ENCODE results near the gene WDR11.

WDR11 gene, protein sequence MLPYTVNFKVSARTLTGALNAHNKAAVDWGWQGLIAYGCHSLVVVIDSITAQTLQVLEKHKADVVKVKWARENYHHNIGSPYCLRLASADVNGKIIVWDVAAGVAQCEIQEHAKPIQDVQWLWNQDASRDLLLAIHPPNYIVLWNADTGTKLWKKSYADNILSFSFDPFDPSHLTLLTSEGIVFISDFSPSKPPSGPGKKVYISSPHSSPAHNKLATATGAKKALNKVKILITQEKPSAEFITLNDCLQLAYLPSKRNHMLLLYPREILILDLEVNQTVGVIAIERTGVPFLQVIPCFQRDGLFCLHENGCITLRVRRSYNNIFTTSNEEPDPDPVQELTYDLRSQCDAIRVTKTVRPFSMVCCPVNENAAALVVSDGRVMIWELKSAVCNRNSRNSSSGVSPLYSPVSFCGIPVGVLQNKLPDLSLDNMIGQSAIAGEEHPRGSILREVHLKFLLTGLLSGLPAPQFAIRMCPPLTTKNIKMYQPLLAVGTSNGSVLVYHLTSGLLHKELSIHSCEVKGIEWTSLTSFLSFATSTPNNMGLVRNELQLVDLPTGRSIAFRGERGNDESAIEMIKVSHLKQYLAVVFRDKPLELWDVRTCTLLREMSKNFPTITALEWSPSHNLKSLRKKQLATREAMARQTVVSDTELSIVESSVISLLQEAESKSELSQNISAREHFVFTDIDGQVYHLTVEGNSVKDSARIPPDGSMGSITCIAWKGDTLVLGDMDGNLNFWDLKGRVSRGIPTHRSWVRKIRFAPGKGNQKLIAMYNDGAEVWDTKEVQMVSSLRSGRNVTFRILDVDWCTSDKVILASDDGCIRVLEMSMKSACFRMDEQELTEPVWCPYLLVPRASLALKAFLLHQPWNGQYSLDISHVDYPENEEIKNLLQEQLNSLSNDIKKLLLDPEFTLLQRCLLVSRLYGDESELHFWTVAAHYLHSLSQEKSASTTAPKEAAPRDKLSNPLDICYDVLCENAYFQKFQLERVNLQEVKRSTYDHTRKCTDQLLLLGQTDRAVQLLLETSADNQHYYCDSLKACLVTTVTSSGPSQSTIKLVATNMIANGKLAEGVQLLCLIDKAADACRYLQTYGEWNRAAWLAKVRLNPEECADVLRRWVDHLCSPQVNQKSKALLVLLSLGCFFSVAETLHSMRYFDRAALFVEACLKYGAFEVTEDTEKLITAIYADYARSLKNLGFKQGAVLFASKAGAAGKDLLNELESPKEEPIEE

DNA sequence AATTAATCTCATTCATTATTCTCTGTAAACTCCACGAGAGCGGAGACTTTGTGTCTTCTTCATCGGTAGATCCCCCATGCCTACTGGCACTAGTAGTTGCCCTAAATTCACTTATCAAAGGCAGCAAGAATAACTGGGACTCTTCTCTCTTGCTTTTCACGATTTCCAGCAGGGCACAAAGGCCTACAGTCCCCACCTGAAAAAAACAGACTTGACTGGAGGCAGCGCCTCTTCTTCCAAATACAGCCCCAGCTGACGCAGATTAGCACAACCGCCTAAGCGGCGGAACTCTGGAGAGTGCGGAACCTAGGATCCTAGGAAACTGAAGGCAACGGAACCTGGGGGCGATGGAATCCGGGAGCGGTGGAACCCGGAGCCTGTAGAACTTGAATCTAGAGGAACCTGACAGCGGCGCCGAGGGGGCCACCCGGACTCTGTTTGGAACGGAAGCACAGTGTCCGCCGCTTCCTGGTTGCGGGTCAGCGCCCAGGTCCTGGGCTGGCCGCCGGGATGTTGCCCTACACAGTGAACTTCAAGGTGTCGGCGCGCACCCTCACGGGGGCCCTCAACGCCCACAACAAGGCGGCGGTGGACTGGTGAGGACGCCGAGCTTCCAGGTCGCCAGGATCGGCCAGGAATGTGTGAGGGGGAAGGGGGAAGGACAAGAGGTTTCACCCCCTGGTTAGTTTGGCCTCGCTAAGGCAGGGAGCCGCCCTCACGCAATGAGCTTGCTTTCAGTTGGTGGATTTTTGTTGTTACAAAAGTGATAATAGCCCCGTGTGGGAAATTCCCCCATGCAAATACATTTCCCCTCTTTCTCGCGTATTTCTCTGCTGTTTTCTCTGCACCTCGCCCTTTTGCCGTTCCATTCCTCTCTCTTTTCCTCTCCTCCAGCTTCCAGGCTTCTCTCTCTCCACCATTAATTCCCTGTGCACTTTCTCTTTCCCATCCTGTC is at the start of gene WDR11:
TSS of gene WDR11 (plus strand) at position 452 of the 955 bp plus-strand sequence. CDS start at position 511, 59 bp downstream.
- in situ Hi-C loops (cut with MboI; ENCODE audit: low sequenced_read_pairs), result no loop called here

DNA sequence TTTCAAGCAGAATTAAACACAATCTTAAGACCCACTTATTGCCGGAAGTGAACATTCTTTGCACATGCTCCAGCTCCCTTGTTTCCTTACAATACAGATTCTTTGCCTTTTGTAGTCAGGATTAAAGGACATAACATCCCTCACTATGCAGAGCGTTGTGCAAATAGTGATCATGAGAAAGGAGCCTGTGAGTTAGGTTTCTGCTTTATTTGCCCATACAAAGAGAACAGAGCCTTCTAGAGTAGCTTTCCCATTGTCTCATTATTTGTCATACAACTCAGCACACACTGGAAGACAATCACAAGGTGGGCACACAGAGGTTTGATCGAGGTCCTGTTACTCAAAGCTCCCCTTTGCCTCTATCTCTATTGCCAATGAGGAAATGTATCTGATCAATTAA is 48.2 kb upstream of the WDR11 start:
- in situ Hi-C loops (cut with MboI; ENCODE audit: low sequenced_read_pairs), result no loop called here

DNA sequence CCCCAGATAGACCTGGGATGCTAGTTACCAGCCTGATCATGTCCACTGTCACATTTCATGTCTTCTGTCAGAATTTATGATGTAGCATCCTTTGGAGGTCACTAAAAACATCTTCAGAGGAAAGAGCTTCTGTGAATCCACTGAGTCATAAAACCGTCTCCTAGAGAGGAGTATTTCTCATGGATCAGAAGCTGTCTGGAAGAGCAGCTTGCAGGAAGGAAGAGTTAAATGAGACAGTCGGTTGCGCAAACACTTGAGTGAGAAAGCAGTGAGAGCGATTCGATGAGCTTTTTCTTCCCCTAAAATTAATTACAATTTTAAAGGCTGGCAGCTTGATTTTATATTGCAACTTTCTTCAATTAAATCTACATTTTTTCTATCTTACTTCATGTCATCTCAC is 47.2 kb upstream of the WDR11 start:
- in situ Hi-C loops (cut with MboI; ENCODE audit: low sequenced_read_pairs), result no loop called here

DNA sequence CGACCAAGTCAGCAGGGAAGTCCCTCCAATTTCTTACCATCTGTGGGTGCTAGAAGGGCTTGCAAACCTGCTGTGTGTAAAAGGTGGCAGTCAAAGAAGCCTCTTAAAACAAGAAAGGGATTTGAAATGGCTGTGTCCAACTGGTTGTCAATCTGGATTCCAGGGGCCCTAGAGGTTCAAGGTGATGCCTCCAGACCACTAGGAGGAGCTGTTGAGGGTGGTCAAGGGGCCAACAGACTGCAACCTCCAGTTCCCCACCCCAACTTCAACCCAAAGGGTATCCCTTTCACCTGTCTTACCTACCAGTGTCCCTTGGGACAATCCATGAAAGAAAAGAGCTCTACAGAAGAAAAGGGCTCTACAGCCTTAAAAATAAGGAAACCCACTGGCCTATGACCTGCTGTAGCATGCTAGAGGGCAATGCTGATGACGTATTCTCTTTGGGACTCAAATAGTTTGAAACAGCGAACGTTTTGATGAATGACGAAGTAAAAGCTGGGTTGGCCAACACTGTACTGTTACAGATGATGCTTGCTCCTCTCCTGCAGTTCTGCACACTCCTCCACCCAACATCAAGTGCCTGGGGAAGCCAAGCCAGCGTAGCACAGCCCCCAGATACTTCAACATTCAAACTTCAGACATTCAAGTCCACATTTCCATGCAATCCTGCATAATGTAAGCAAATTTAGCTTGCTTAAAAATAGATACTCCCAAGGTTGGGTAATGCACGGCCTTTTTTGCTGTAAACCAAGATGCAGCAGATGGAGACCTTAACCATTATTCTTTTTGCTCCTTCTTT is 45.9 kb upstream of the WDR11 start:
- in situ Hi-C loops (cut with MboI; ENCODE audit: low sequenced_read_pairs), result no loop called here

DNA sequence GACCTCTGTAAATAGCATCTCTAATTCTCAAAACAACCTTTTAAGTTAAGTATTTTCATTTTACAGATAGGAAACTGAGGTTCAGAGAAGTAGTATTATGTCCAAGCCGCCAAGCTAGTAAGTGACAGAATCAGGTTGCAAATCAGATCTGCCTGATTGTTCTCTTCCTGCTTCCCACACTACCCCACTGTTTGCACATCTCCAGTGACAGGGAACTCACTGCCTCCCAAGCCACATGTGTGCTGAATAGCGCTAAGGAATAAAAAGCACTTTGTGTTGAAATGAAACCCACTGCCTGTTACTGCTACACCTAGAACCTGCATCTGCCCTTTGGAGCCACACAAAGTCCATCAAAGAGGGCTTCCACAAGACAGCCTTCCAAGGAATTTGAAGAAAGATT is 45.1 kb upstream of the WDR11 start:
- in situ Hi-C loops (cut with MboI; ENCODE audit: low sequenced_read_pairs), result no loop called here

DNA sequence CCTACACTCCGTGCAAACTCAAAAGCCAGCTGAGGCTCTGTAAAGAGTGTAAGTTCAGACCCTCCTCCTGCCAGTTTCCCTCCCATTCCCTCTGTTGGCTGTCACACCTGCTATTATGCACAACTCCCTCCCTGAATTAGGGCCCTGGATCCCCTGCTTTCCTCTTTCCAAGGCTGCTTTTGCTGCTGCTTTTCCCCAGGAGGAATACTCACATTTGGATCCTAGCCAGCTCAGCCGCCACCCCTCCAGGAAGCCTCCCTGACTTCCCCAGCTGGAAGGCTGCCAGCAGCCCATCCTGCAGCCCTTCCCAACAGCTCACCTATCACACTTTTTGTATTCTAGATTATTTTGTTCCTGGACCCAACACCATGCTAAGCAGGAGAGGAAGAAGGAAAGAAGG is 40.9 kb upstream of the WDR11 start:
- in situ Hi-C loops (cut with MboI; ENCODE audit: low sequenced_read_pairs), result no loop called here

DNA sequence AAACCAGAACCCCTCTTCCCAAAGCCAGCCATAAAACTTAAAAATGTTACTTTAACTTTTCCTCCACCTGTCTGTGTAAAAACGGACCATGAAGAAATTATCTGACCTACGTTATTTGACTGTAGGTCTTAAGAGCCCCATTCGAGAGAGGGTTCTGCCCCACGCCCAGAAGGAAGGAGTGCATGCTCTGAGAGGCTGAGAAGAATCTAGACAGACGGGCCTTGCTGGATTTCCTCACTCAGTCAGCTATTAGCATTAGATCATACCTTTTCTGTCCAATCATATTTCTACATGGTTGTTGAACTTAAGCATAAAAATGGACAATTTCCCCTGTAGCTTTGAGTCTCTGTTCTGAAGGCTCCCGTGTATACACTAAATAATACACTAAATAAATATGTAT is 38.1 kb upstream of the WDR11 start:
- in situ Hi-C loops (cut with MboI; ENCODE audit: low sequenced_read_pairs), result no loop called here

DNA sequence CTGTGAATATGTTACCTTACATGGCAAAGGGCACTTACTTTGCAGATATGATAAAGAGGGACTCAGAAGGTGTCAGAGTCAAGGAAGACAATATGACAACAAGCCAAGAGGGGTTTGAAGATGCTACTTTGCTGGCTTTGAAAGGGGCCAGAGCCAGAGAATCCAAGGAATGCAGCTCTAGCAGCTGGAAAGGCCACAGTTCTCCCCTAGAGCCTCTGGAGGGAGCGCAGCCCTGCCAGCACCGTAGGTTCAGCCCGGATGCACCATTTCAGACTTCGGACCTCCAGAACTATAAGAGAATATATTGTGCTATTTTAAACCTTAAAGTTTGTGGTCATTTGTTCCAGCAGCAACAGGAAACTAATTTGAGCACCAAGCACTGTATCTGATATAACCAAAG is 32.9 kb upstream of the WDR11 start:
- in situ Hi-C loops (cut with MboI; ENCODE audit: low sequenced_read_pairs), result no loop called here

DNA sequence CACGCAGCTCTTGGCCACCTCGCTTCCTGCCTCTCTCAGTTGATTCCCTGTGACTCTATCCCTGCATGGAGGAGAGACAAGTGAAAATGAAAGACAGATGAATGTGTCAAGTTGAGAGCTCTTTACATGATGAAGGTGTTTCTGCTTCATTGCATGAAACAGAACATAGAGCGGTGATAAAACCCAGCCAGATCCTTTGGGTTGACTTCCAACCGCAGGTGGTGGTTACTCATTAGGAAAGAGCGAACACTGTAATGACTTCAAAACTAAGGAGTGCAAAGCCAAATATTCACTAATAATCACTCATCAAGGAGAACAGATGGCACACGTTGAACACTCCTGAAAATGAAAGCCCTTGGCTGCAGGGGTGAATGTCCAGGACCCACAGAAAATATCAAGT is 31.8 kb upstream of the WDR11 start:
- in situ Hi-C loops (cut with MboI; ENCODE audit: low sequenced_read_pairs), result no loop called here

DNA sequence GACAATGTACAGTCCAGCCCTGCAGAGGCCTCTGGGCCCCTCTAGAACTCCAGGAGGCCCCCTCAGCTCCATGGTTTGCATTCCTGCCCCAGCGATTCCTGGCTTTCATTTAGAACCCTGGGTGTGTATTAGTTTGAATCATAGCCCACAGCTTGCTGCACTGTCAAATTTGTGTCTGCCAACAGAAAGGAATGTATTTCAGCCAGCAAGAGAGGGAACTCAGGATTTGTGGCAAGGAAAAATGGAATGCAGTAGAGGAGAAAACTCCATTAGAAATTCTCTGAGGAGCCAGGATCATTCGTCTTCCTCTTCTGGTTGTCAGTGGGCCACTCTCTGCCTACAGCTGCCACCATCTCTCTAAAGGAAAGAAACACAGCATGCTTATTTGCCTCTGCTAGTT is 27.9 kb upstream of the WDR11 start:
- in situ Hi-C loops (cut with MboI; ENCODE audit: low sequenced_read_pairs), result no loop called here

DNA sequence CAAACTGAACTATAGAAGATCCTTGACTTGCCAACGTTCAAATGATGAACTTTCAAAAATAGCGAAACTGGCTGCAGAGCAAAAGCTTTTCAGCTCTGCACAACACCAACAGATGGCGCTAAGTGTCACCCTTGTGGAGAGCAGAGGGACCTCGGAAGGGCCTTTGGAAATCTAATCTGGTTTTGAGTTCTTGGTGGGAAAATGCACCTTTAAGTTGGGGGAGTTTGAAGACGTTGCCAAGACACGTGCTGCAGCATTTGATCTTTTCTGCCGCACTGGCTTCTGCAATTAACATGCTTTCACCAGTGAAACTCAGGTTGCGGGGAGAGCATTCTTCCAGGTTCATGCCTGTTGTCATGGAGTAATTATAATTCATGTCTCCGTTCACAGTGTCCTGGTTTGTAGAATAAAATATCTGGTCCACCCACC is 26.3 kb upstream of the WDR11 start:
- in situ Hi-C loops (cut with MboI; ENCODE audit: low sequenced_read_pairs), result no loop called here

DNA sequence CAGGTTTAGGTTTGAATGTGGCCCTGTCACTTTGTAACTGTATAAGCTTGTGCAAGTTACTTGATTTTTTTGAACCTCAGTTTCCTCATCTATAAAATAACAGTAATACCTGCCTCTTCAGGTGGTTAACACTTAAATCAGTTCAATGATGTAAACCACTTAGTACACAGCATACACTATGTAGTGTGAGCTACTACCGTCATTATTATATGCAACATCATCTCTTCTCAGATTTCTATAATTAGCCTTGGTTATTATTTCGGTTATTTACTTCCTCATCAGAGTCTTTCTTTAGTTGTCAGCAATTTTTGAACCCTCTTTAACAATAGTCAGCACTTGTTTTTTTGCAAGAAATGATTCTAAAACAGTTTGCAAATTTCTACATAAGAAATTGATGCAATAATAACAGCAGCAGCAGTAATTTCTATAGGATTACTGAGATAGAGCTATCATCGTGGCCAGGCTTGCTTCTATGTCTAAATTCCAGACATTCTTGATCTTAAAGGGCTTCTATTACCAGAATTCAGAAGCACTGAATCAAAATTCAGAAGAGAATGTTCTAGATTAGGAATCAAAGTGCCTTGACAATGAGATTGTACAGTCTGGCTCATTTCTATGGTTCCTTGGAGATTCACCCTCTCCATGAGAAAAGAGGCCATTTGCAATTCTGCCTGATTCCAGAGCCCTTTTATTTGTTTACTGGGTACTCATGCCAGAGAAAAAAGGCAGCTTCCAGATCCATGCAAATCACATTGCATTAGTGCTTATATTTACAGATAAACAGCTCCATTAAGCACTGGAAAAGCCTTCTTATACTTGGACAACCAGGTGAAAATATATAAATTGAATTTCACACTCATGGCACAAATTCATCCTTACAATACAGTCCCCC is 25.0 kb upstream of the WDR11 start:
- in situ Hi-C loops (cut with MboI; ENCODE audit: low sequenced_read_pairs), result no loop called here

DNA sequence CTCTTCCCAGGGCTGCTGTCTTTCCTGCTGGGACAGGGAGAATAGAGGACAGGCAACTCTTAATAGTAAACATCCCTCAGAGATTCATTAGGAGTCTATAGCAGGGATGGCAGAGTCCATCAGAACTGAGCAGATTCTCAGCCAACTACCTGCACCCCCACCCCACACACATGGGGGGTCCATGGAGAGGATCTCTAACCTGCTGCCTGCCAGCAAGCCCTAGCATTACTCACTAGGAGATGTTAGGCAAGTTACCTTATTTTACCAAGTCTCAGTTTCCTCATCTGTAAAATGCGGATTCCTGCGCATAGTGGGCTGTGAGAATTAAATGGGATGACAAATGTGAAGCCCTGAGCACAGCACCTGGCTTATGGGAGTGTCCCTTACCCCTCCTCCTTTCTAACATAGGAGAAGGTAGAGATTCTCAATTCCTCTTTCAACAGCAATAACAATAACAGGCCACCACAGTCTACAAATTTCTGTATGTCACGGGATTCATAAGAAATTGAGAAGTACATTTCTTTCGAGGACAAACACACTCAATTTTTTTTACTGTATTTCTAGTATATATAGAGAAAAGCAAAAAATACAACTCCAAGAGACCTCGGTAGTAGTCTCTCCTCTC is 23.8 kb upstream of the WDR11 start:
- in situ Hi-C loops (cut with MboI; ENCODE audit: low sequenced_read_pairs), result no loop called here

DNA sequence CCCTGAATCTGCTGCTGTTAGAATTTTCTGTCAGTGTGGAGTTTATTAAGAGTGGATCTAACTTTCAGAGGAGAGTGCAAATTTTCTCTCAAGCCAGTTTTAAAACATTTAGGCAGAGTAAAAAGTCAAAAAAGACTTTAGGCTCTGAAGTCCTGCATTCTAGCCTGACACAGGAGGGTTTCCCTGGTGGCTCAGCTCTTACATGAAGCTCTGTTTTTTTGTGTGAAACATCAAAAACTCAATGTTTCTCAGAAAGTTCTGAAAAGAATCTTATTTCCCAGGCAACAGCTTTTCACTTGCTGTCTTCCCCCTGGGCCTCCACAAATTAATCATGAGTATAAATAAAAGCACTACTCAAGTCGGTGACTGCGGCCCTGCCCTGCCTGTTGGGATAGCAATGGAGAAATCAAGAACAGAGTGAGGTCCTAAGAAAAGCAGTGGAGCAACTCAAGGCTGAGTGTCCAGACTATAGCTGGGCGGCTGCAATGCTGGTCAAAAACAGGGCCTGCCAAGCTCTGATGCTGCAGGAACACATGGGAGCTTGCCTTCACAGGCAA is 22.3 kb upstream of the WDR11 start:
- in situ Hi-C loops (cut with MboI; ENCODE audit: low sequenced_read_pairs), result no loop called here

DNA sequence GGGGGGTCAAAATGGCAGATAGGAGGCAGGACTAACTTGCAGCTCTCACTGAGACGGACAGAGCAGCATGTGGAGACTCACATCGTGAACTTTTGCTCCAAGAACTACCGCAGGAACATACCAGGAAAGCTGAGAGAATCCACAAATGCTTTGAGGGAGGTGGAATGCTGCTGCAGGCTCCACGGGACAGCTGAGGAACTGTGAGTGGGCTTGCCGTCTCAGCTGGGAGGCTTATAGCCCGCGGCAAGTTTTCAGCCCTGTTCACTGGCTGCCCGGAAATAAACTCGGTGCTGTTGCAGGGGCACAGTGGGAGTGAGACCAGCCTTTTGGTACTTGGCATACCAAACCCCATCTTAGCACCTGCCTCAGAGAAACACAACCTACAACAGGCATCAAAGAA is 19.1 kb upstream of the WDR11 start:
- in situ Hi-C loops (cut with MboI; ENCODE audit: low sequenced_read_pairs), result no loop called here

DNA sequence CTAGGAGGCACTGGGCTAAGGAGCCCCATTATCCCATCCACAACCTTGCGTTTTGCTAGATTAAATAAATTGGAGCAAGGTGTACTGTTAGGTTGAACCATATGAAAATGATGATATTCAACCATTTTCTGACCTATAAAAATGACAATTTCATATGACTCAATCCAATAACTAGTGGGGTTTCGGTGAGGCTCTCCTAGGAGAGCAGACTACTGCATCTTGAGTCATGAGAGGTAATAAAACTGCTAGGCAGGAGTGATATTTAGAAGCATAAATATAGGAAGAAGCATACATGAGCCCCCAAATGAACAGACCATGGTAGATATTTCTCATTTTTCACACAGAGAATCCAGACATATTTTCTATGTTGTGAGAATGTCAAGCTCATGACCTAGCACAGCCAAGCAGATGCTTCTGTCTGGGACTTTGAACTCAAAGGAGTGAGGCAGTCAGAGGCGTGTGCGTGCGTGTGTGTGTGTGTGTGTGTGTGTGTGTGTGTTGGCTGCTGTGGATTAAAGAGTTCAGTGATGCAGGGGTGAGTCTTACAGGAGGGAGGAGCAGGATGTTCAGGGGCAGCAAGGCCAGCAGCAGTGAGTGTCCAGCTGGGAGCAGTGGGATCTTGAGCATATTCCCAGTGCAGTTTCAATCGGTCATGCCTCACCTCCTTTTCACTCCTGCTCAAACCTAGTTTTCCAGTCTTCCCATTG is 17.8 kb upstream of the WDR11 start:
- in situ Hi-C loops (cut with MboI; ENCODE audit: low sequenced_read_pairs), result no loop called here

DNA sequence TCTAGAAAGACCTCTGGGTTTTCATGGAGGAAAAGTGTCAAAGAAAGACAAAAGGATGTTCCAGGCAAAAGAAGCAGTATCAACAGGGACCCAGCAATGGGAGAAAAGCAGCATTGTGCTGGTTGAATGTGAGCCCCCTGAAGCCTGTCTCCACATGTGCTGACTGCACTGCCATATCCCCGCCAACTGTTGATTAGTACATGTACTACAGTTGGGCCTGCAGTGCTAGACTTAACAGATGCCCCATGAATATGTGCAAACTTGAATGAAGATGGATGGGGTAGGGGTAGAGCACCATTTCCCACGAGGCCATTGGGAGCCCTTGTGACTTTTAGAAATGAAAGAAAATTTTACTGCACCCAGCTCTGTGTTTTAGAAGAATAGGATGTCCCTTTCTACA is 15.6 kb upstream of the WDR11 start:
- in situ Hi-C loops (cut with MboI; ENCODE audit: low sequenced_read_pairs), result no loop called here
